ENCODE results near the gene IL19. TPM values are rescaled to one million over a fixed set of nuclear protein-coding genes. Genes with fewer than 3 reads are reported as not detected.
"Not testable (repeated sequence)": the region's sequence is repeated elsewhere in the genome, so short reads cannot be mapped to it uniquely, and the experiment has no call there.

The IL19 gene
- total RNA-seq, 2 experiments from 2014 or later, result not detected

- H3K36me3 Mint-ChIP-seq (ENCODE audit: low read depth); H3K27ac Mint-ChIP-seq; H3K9me3 Mint-ChIP-seq; H3K27me3 Mint-ChIP-seq (ENCODE audit: low read depth); intact Hi-C loops (cut with micrococcal nuclease); DNase-seq; H3K4me3 Mint-ChIP-seq: not testable (repeated sequence)
- CTCF ChIA-PET, result interaction anchor here (3.8 kb wide), 1 partner anchor 28 kb away, joined by 14 read pairs; no protein-coding TSS in a partner anchor
- peaks cover 30% of the 10 kb centered on the region for H3K4me1 Mint-ChIP-seq (ENCODE audit: low read depth)
Observed at GRCh38 chr1:206762741-206763364, 7.7 kb upstream of the IL19 start.

GRCh38 chr1:206765771-206766170, 4.8 kb upstream of the IL19 start:
- not testable (repeated sequence) for H3K27me3 Mint-ChIP-seq (ENCODE audit: low read depth); H3K36me3 Mint-ChIP-seq (ENCODE audit: low read depth); H3K4me3 Mint-ChIP-seq; H3K27ac Mint-ChIP-seq; H3K9me3 Mint-ChIP-seq
- CTCF ChIA-PET, result interaction anchor here (0.7 to 5.2 kb wide), 13 partner anchors 9 to 217 kb away, joined by 3 to 29 read pairs (median 3); no protein-coding TSS in a partner anchor
- peak; percentile 26 for DNase-seq
- H3K4me1 Mint-ChIP-seq (ENCODE audit: low read depth), result peaks cover 57% of the 10 kb centered on the region
- intact Hi-C loops (cut with micrococcal nuclease), result loop anchor here (1.0 kb wide), 2 partner anchors 7 to 38 kb away; no protein-coding TSS in a partner anchor

- CTCF ChIA-PET, result interaction anchor here (0.7 to 5.2 kb wide), 14 partner anchors 7 to 217 kb away, joined by 3 to 29 read pairs (median 3); no protein-coding TSS in a partner anchor
- intact Hi-C loops (cut with micrococcal nuclease), result loop anchor here (1.0 kb wide), 2 partner anchors 8 to 37 kb away; no protein-coding TSS in a partner anchor
- Mint-ChIP-seq H3K4me3 (no peak overlapping the region), H3K9me3 (no peaks in the 10 kb centered on the region), H3K4me1 (ENCODE audit: low read depth) (peaks cover 63% of the 10 kb centered on the region), H3K27ac (no peak overlapping the region), H3K27me3 (ENCODE audit: low read depth) (peaks cover 7% of the 10 kb centered on the region), H3K36me3 (ENCODE audit: low read depth) (no peaks in the 10 kb centered on the region)
- DNase-seq, result peak; percentile 79
Observed at GRCh38 chr1:206766251-206766856, 4.2 kb upstream of the IL19 start.

- H3K9me3 Mint-ChIP-seq, result no peaks in the 10 kb centered on the region
- peaks cover 73% of the 10 kb centered on the region for H3K4me1 Mint-ChIP-seq (ENCODE audit: low read depth)
- H3K36me3 Mint-ChIP-seq (ENCODE audit: low read depth), result no peaks in the 10 kb centered on the region
- CTCF ChIA-PET, result interaction anchor here (0.5 to 5.2 kb wide), 16 partner anchors 9 to 289 kb away, joined by 3 to 29 read pairs (median 4); no protein-coding TSS in a partner anchor
- no peak for DNase-seq
- no peak overlapping the region for H3K4me3 Mint-ChIP-seq
- intact Hi-C loops (cut with micrococcal nuclease), result loop anchor here (1.0 kb wide), 2 partner anchors 16 to 29 kb away; no protein-coding TSS in a partner anchor
- peak overlapping the region; percentile 33 for H3K27ac Mint-ChIP-seq
- H3K27me3 Mint-ChIP-seq (ENCODE audit: low read depth), result peaks cover 18% of the 10 kb centered on the region
Observed at GRCh38 chr1:206768472-206769303, 1.9 kb upstream of the IL19 start.

- peak; percentile 85 for DNase-seq
- Mint-ChIP-seq H3K27me3 (ENCODE audit: low read depth) (peaks cover 18% of the 10 kb centered on the region), H3K4me1 (ENCODE audit: low read depth) (peaks cover 75% of the 10 kb centered on the region), H3K9me3 (no peaks in the 10 kb centered on the region), H3K27ac (peak overlapping the region; percentile 33), H3K4me3 (no peak overlapping the region), H3K36me3 (ENCODE audit: low read depth) (no peaks in the 10 kb centered on the region)
- CTCF ChIA-PET, result interaction anchor here (0.5 to 5.2 kb wide), 13 partner anchors 10 to 290 kb away, joined by 3 to 29 read pairs (median 8); no protein-coding TSS in a partner anchor
- intact Hi-C loops (cut with micrococcal nuclease), result loop anchor here (1.0 kb wide), 2 partner anchors 15 to 30 kb away; no protein-coding TSS in a partner anchor
Observed at GRCh38 chr1:206769304-206769731, 1.3 kb upstream of the IL19 start.

GRCh38 chr1:206771338-206771692, 742 bp downstream of the IL19 start:
- intact Hi-C loops (cut with micrococcal nuclease), result no loop called here
- Mint-ChIP-seq H3K36me3 (ENCODE audit: low read depth) (no peaks in the 10 kb centered on the region), H3K27ac (no peak overlapping the region), H3K9me3 (no peaks in the 10 kb centered on the region), H3K27me3 (ENCODE audit: low read depth) (peaks cover 18% of the 10 kb centered on the region), H3K4me3 (no peak overlapping the region), H3K4me1 (ENCODE audit: low read depth) (peaks cover 63% of the 10 kb centered on the region)
- DNase-seq, result no peak
- CTCF ChIA-PET, result interaction anchor here (0.6 to 4.3 kb wide), 8 partner anchors 16 to 226 kb away, joined by 3 to 28 read pairs (median 5); no protein-coding TSS in a partner anchor

GRCh38 chr1:206772243-206772937, 1.8 kb downstream of the IL19 start, which contains the start of gene IL10:
Gene IL10 (minus strand): TSS chr1:206772494. CDS start chr1:206772435, 59 bp downstream.
- H3K4me1 Mint-ChIP-seq (ENCODE audit: low read depth), result peaks cover 54% of the 10 kb centered on the region
- no peaks in the 10 kb centered on the region for H3K36me3 Mint-ChIP-seq (ENCODE audit: low read depth)
- no peaks in the 10 kb centered on the region for H3K9me3 Mint-ChIP-seq
- H3K27ac Mint-ChIP-seq, result no peak within 1 kb of the TSS
- no peak for DNase-seq
- no peak within 1 kb of the TSS for H3K4me3 Mint-ChIP-seq
- intact Hi-C loops (cut with micrococcal nuclease), result no loop called here
- CTCF ChIA-PET, result interaction anchor here (0.7 to 1.3 kb wide), 6 partner anchors 31 to 140 kb away, joined by 3 to 4 read pairs (median 3); no protein-coding TSS in a partner anchor
- H3K27me3 Mint-ChIP-seq (ENCODE audit: low read depth), result peaks cover 18% of the 10 kb centered on the region

GRCh38 chr1:206774093-206774492, 3.5 kb downstream of the IL19 start:
- CTCF ChIA-PET, result no interaction called here
- intact Hi-C loops (cut with micrococcal nuclease), result no loop called here
- peaks cover 41% of the 10 kb centered on the region for H3K4me1 Mint-ChIP-seq (ENCODE audit: low read depth)

GRCh38 chr1:206776229-206776628, 5.7 kb downstream of the IL19 start:
- no peak for DNase-seq
- no peaks in the 10 kb centered on the region for H3K36me3 Mint-ChIP-seq (ENCODE audit: low read depth)
- intact Hi-C loops (cut with micrococcal nuclease), result no loop called here
- H3K9me3 Mint-ChIP-seq, result no peaks in the 10 kb centered on the region
- peaks cover 20% of the 10 kb centered on the region for H3K4me1 Mint-ChIP-seq (ENCODE audit: low read depth)
- no peak overlapping the region for H3K4me3 Mint-ChIP-seq
- CTCF ChIA-PET, result interaction anchor here (0.8 to 1.8 kb wide), 3 partner anchors 13 to 83 kb away, joined by 3 to 8 read pairs (median 7); no protein-coding TSS in a partner anchor
- H3K27me3 Mint-ChIP-seq (ENCODE audit: low read depth), result peaks cover 12% of the 10 kb centered on the region
- H3K27ac Mint-ChIP-seq, result no peak overlapping the region

More at GRCh38 chr1:206774093-206774492, 3.5 kb downstream of the IL19 start:
- Mint-ChIP-seq H3K4me3 (no peak overlapping the region), H3K27ac (no peak overlapping the region), H3K27me3 (ENCODE audit: low read depth) (peaks cover 18% of the 10 kb centered on the region), H3K36me3 (ENCODE audit: low read depth) (no peaks in the 10 kb centered on the region), H3K9me3 (no peaks in the 10 kb centered on the region)
- no peak for DNase-seq

- CTCF ChIA-PET, result interaction anchor here (0.8 to 1.2 kb wide), 2 partner anchors 10 to 12 kb away, joined by 3 read pairs; no protein-coding TSS in a partner anchor
- Mint-ChIP-seq H3K27me3 (ENCODE audit: low read depth) (peaks cover 3% of the 10 kb centered on the region), H3K36me3 (ENCODE audit: low read depth) (no peaks in the 10 kb centered on the region), H3K4me1 (ENCODE audit: low read depth) (peaks cover 13% of the 10 kb centered on the region), H3K9me3 (no peaks in the 10 kb centered on the region), H3K4me3 (no peak overlapping the region), H3K27ac (no peak overlapping the region)
- intact Hi-C loops (cut with micrococcal nuclease), result no loop called here
- DNase-seq, result no peak
Observed at GRCh38 chr1:206778031-206778430, 7.5 kb downstream of the IL19 start.

GRCh38 chr1:206778911-206779310, 8.3 kb downstream of the IL19 start:
- DNase-seq; intact Hi-C loops (cut with micrococcal nuclease); H3K4me3 Mint-ChIP-seq; H3K27me3 Mint-ChIP-seq (ENCODE audit: low read depth); H3K9me3 Mint-ChIP-seq; H3K27ac Mint-ChIP-seq; H3K36me3 Mint-ChIP-seq (ENCODE audit: low read depth): not testable (repeated sequence)
- H3K4me1 Mint-ChIP-seq (ENCODE audit: low read depth), result peaks cover 17% of the 10 kb centered on the region
- CTCF ChIA-PET, result interaction anchor here (0.9 kb wide), 1 partner anchor 44 kb away, joined by 3 read pairs; no protein-coding TSS in a partner anchor
